Gastroesophageal sphincter (tissue), 3 donors: ENCODE results near the gene GHRL.

Experiments
- EP300 ChIP-seq: sonication (generic); formaldehyde crosslinking; IDR thresholded peaks from one replicate; pipeline ENCODE4 v1.6.1; 2017; ENCODE audit warnings: antibody characterized with exemption, mild to moderate bottlenecking
- POLR2A ChIP-seq, 2 donors: fragments of 450-650 bp; IDR thresholded peaks; one replicate each; pipeline ENCODE4 v1.6.1; 2017; ENCODE audit warnings: antibody characterized with exemption in 2 of 2, mild to moderate bottlenecking in 2 of 2, moderate library complexity in 1 of 2
- POLR2AphosphoS5 ChIP-seq: sonication (generic); formaldehyde crosslinking; IDR thresholded peaks from one replicate; pipeline ENCODE4 v1.6.1; 2017; ENCODE audit warnings: antibody characterized with exemption
- TF ChIP-seq, protein P1 (sequence below), 4 experiments: fragments of 200-600 bp in 2 of 4; fragments of 450-650 bp in 2 of 4; sonication (generic) in 1 of 4; IDR thresholded peaks; one replicate each; pipeline ENCODE4 v1.5.1; 2017 to 2019; ENCODE audit warnings: antibody characterized with exemption in 4 of 4, mild to moderate bottlenecking in 2 of 4, moderate library complexity in 2 of 4

- TF ChIP-seq, protein P1, sequence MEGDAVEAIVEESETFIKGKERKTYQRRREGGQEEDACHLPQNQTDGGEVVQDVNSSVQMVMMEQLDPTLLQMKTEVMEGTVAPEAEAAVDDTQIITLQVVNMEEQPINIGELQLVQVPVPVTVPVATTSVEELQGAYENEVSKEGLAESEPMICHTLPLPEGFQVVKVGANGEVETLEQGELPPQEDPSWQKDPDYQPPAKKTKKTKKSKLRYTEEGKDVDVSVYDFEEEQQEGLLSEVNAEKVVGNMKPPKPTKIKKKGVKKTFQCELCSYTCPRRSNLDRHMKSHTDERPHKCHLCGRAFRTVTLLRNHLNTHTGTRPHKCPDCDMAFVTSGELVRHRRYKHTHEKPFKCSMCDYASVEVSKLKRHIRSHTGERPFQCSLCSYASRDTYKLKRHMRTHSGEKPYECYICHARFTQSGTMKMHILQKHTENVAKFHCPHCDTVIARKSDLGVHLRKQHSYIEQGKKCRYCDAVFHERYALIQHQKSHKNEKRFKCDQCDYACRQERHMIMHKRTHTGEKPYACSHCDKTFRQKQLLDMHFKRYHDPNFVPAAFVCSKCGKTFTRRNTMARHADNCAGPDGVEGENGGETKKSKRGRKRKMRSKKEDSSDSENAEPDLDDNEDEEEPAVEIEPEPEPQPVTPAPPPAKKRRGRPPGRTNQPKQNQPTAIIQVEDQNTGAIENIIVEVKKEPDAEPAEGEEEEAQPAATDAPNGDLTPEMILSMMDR (IDR thresholded peaks at IDR 0.05) = no peak
- TF ChIP-seq POLR2A (IDR thresholded peaks at IDR 0.05) (no peak), POLR2AphosphoS5 (no peak), EP300 (no peak)
Observed at GRCh38 chr3:10291641-10292040, 1.1 kb downstream of the GHRL start.
